Measurements from ENCODE around the gene CSNK2A2.

Gene CSNK2A2

GRCh38 chr16:58198803-58199411, 1.0 kb upstream of the CSNK2A2 start:
- DNase-seq (ENCODE audit: low read depth), result no peak

- no peak for DNase-seq (ENCODE audit: low read depth)
Observed at GRCh38 chr16:58197314-58198012, 443 bp downstream of the CSNK2A2 start.

DNA sequence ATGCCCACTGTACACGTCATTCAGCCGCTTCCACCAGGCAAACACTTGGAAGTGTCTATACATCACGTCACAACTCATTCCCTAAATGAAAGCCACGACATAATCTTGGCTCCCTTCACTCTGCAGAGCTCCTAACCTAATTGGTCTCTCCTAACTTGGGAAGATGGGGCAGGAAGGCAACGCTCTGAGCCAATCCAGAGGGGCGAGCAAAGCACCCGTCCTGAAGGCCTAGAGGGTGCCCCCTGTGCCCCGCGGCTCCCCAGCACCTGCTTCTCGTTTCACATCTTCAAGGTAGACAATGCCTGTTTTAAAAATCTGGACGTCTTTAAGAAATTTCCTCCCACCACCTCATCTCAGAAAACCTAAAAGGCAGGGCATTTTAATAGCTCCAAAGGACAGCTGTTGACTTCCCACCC, 1.0 kb downstream of the CSNK2A2 start:
- DNase-seq (ENCODE audit: low read depth), result no peak

DNA sequence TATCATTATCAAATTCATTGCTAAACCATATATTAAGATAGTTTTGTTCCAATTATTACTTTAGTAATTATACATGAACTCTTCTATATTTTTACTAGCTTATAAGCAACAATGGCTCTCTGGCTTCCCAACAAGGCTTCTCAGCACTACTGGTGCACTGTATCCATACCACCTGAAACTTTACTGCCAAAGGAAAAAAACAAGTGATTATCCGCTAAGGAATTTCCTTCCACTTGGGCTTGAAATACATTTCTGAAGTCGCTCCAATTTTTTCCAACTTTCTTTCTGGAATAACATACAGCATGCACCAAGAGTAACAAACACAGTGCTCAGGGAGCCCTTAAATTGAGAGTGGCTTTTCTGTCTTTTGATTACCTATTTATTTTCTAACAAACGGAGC, 2.1 kb downstream of the CSNK2A2 start:
- DNase-seq (ENCODE audit: low read depth), result no peak

DNA sequence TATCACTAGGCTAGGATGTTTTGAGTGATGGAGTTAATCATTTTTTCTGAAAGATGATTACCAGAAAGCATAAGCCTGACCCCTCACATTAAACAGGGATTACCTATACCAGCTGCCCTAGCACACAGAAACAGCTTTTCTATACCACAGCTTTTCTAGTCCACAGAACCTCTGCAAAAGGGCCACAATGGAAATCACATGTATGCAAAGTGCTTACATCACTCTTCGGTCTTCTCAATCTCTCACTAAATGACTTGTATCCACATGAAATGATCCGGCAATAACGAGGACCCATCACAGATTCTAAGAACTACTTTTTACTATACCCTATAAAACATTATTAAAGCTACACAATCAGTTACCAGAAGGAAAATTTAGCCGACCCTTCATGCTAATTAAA, 2.6 kb downstream of the CSNK2A2 start:
- DNase-seq (ENCODE audit: low read depth), result no peak

DNA sequence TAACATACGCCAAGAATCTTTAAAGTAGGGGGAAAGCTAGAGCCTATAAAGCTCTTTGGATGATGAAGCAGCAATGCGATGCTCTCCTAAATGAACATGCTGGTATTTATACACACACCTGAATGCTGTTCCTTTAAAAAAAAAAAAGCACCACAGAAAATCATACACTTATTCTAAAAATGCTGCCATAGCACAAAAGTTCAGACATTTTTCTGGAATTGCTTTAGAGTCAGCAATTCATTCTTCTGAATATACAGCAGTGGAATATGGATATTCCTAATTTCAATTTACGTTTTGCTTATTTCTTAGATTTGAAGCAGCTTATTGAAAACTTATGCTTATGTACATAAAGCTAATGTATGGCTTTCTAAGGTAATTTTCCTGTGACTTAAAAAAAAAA, 3.1 kb downstream of the CSNK2A2 start:
- no peak for DNase-seq (ENCODE audit: low read depth)

DNA sequence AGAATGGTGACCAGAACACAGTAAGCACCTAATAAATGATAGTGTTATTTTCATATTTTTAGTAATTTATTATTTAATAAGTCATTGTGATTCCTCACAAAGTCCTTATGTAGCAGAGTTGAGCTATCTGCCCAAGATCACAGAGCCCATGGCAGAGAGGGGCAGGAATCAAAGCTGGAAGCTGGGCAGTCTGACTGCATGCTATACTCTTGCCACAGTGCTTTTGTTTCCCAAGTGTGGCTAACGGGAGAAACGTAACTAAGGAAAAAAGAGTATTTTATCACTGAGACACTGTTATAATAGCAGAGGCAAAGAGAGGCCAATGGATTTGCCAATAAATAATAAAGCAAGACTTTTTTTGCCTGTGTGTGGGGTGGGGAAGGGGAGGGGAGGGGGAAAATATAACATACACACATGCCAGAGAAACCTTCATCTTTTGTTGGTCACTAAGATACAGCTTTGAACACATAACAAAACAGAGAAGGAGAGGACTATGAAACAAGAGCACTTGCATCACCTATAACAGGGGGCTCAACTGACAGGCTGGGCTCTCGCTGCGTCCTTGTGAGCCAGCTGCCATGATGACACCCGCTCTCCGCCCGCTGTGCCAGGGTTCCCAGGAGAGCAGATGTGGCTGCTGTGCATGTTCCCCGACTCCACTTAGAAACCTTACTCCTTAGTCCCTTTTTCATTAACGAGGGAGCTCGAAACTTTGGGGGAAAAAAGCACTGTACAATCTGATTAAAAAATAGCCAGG, 10.1 kb downstream of the CSNK2A2 start:
- no peak for DNase-seq (ENCODE audit: low read depth)

DNA sequence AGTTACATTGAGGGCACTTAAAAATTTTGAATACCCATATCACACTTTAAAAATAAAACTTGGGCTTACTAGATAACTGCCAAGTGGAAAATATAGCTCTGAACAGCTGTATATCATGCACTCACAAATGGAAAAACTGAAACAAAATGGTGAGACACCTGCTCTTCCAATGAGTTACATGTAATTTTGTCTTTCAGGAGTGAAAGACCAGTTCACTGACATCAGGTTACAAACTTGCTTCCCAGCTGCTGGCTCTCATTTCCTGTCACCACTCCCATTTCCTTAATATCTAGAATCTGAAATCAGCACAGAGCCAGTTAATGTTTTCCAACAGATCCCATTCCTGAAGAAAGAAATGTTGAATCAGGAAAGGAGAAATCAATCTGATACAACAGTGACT, 10.8 kb downstream of the CSNK2A2 start:
- no peak for DNase-seq (ENCODE audit: low read depth)

DNA sequence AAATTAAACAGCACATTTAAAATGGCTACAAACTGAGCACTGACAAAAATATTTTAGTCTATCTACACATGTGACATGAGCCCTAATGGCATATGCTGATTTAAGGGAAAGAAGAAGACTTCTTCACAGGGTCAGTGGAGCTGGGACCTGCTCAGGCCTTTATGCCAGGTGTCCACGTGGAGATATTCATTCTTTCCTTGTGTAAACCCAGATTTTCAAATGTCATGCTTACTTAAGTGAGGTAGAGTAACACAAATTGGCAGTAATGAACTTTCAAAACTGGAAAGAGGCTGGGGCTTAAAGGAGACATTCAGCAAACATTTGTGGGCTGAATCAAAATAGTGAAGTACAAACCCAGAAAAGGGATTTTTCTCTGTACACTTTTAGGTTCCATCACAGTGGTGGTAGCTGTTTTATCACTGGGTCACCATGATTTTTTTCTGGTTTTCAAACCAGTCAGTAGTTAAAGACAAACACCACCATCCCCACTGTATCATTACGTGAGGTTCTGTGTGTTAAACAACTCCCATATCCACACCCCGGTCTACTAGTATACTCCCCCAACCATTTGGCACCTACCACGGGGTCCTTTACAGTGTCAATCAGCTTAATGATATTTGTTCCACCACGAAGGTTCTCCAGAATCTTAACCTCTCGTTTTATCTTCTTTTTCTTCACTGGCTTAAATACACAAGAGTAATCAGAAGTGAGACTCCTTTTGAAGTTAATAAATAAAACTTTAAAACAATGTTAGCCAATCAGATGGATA, 11.5 kb downstream of the CSNK2A2 start:
- no peak for DNase-seq (ENCODE audit: low read depth)

DNA sequence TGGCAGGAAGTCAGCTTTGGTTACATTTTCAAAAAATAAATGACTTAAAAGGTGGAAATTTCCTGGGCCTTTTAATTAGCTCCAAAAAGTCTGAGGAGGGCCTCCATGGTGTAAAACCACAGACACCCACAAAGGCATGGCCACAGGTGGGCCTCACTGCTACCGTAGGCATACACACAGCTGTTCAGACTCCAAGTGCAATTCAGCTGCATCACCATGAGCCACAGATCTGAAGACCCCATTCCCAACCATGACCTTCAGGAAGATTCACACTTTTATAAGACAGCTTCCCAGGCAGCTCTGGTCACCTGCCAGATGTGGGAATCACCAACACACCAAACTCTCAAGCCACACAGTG, 20.6 kb downstream of the CSNK2A2 start:
- DNase-seq (ENCODE audit: low read depth), result no peak

DNA sequence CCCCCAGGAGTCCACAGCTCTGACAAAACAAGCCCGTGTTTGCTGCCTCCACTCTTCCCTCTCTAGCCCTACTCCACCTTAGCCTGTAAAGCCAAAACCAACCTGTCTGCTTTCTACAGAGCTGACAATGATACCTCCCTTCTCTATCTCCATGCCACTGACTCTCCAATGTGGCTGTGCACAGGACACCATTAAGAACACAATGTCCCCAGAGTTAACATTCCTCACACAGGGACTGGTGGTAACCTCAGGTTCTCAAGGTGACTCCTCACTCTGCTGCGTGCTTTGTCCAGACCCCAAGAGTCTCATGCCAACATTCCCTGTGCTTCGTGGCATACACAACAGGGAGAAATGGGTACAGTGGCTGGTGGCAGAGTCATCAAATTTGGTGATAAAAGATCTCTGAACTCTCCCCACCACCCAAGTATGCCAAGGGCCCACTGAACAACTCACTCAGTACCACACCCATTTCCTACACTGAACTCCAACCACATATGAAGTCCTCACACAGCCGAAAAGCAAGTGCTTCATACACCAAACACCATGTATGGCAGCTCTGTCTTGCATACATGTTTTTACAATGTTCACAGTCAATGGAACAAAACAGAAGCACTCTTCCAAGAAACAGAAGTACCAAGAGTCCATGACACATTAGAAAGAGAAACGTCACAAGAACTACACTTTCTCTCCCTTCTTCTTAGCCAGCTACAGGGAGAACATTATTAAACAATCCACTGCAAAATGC, 21.1 kb downstream of the CSNK2A2 start:
- no peak for DNase-seq (ENCODE audit: low read depth)

- DNase-seq (ENCODE audit: low read depth), result no peak
Observed at GRCh38 chr16:58170223-58170622, 27.7 kb downstream of the CSNK2A2 start.

DNA sequence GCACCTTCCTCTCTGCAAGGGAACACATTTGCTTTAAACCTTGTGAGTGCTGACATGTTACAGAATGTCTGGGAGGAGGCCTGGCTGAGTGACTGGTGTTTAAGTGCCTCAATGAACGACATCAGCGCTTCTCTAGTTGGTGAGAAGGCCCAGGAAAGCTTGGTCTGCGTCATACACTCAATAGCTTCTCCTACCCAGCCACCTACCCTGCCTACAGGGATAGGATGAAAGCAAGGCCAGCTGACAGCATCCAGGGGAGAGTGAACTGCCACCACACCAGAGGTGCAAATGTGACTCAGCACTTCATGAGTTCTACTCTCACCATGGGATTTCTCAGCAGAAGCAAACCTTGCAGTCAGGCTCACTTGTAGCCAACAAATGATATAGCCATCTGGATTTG, 37.1 kb downstream of the CSNK2A2 start:
- DNase-seq (ENCODE audit: low read depth), result no peak

- DNase-seq (ENCODE audit: low read depth), result no peak
Observed at GRCh38 chr16:58158725-58159124, 39.2 kb downstream of the CSNK2A2 start.

GRCh38 chr16:58157951-58158540, 39.9 kb downstream of the CSNK2A2 start:
- no peak for DNase-seq (ENCODE audit: low read depth)

- no peak for DNase-seq (ENCODE audit: low read depth)
Observed at GRCh38 chr16:58157239-58157638, 40.7 kb downstream of the CSNK2A2 start.

- no peak for DNase-seq (ENCODE audit: low read depth)
Observed at GRCh38 chr16:58155839-58156238, 42.1 kb downstream of the CSNK2A2 start.

GRCh38 chr16:58154345-58154744, 43.6 kb downstream of the CSNK2A2 start:
- no peak for DNase-seq (ENCODE audit: low read depth)

DNA sequence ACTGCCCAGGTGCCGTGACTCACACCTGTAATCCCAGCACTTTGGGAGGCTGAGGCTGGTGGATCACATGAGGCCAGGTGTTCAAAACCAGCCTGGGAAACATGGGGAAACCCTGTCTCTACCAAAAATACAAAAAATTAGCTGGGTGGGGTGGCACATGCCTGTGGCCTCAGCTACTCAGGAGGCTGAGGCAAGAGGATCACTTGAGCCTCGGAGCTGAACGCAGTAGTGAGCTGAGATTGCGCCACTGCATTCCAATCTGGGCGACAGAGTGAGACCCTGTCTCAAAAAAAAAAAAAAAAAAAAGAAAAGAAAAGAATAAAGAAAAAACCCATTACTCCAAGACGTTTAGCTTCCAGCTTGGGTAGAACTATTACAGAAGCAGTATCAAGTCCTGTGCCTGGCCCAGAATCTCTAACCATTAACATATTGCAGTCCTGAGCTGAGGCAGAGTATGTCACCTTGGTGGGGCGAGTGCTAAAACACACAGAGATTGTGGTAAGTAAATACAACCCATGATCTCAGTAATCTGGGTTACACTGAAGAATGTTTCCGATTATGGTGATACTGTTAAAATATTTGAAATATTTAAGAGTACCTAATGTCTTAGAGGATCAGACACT, 45.5 kb downstream of the CSNK2A2 start:
- DNase-seq (ENCODE audit: low read depth), result no peak

- DNase-seq (ENCODE audit: low read depth), result no peak
Observed at GRCh38 chr16:58148526-58148925, 49.4 kb downstream of the CSNK2A2 start.

GRCh38 chr16:58148099-58148498, 49.8 kb downstream of the CSNK2A2 start:
- DNase-seq (ENCODE audit: low read depth), result no peak
